HCT116 (cell line): ENCODE data around the gene SYNE3. TPM values are rescaled to one million over a fixed set of nuclear protein-coding genes. Genes with fewer than 3 reads are reported as not detected.

Experiments
- ATAC-seq: fragments of 200-7000 bp; cut with Tn5 transposase; 2 replicates; pipeline ENCODE4 v1.9.1; 2020; ENCODE audit warnings: mild to moderate bottlenecking, moderate library complexity
- BruUV-seq: library from RNA; stranded (reverse); fragments of 400-500 nt; replicated peaks from 2 replicates; lab custom pipeline; 2021; lab: Mats Ljungman, UMichigan
- CTCF ChIA-PET: fragments of 300-600 bp; sonication (Branson Sonifier 250); formaldehyde crosslinking; loops from one replicate; lab custom pipeline; 2021; ENCODE audit warnings: antibody characterized with exemption; lab: Charles Lee
- POLR2A ChIA-PET: fragments of 300-600, 350-600 bp; sonication (Branson Sonifier 250); formaldehyde crosslinking; loops from one replicate; lab custom pipeline; 2021; ENCODE audit warnings: antibody characterized with exemption; lab: Charles Lee
- RAD21 ChIA-PET, 2 experiments: fragments of 300-600 bp; sonication (Branson Sonifier 250); formaldehyde crosslinking; loops; one replicate each; lab custom pipeline; 2023; ENCODE audit warnings: low total read pairs in 2 of 2; ENCODE audit not compliant: uncharacterized antibody in 2 of 2, unreplicated experiment in 2 of 2, low non-redundant PET in 1 of 2; lab: Charles Lee
- DNase-seq: peaks from one replicate; pipeline ENCODE4 v3.0.0-alpha.2; 2010; ENCODE audit warnings: low read depth, low spot score
- H2AFZ ChIP-seq: fragments of 200-600 bp; shearing (Covaris generic), sonication (generic); 2 replicates; pipeline ENCODE4 v1.6.1; 2017; ENCODE audit warnings: low read depth, mixed run types, mixed read lengths, antibody characterized with exemption, low read length; ENCODE audit not compliant: poor library complexity, severe bottlenecking
- H3K27ac ChIP-seq: 2 replicates; pipeline ENCODE4 v1.5.1; 2012; ENCODE audit warnings: low read depth, low read length
- H3K27me3 ChIP-seq: fragments of 200-600 bp; sonication (generic); 2 replicates; pipeline ENCODE4 v1.6.1; 2016; ENCODE audit warnings: mixed run types, low read length, mixed read lengths; ENCODE audit not compliant: insufficient read depth
- H3K36me3 ChIP-seq, 2 experiments: fragments of 200-500 bp in 1 of 2; fragments of 200-600 bp in 1 of 2; sonication (Bioruptor generic) in 1 of 2; sonication (generic) in 1 of 2; 2 replicates each; pipeline versions ENCODE4 v1.5.1 to v1.6.1; 2014 to 2016; ENCODE audit warnings: low read length in 2 of 2, inconsistent platforms in 1 of 2, mixed read lengths in 1 of 2, mixed run types in 1 of 2; ENCODE audit not compliant: insufficient read depth in 2 of 2, control insufficient read depth in 1 of 2
- H3K4me1 ChIP-seq, 2 experiments: fragments of 200-600 bp in 1 of 2; sonication (generic) in 1 of 2; 2 replicates each; pipeline versions ENCODE4 v1.5.1 to v1.6.1; 2012 to 2017; ENCODE audit warnings: low read length in 2 of 2, inconsistent platforms in 1 of 2, mild to moderate bottlenecking in 1 of 2, mixed read lengths in 1 of 2, mixed run types in 1 of 2, moderate library complexity in 1 of 2; ENCODE audit not compliant: insufficient read depth in 2 of 2, control insufficient read depth in 1 of 2
- H3K4me2 ChIP-seq: fragments of 200-600 bp; sonication (generic); 2 replicates; pipeline ENCODE4 v1.6.1; 2017; ENCODE audit warnings: mixed run types, low read length, mixed read lengths
- H3K4me3 ChIP-seq, 2 experiments: fragments of 200-600 bp in 1 of 2; sonication (generic) in 1 of 2; replicated peaks in 1 of 2; 2 replicates each; pipeline ENCODE4 v1.5.1; 2011 to 2016; ENCODE audit warnings: low read length in 2 of 2, control low read depth in 1 of 2, low read depth in 1 of 2, mild to moderate bottlenecking in 1 of 2, mixed read lengths in 1 of 2, mixed run types in 1 of 2
- H3K79me2 ChIP-seq: fragments of 200-600 bp; sonication (generic); 2 replicates; pipeline ENCODE4 v1.6.1; 2017; ENCODE audit warnings: mild to moderate bottlenecking, mixed run types, low read length, moderate library complexity, mixed read lengths; ENCODE audit not compliant: insufficient read depth
- H3K9ac ChIP-seq: fragments of 200-600 bp; sonication (generic); 2 replicates; pipeline ENCODE4 v1.6.1; 2016; ENCODE audit warnings: low read length, mixed read lengths
- H3K9me2 ChIP-seq: fragments of 200-600 bp; sonication (generic), shearing (Covaris generic); 2 replicates; pipeline ENCODE4 v1.6.1; 2017; ENCODE audit warnings: mixed run types, mild to moderate bottlenecking, moderate library complexity; ENCODE audit not compliant: insufficient read depth
- H3K9me3 ChIP-seq, 2 experiments: fragments of 200-500 bp in 1 of 2; fragments of 200-600 bp in 1 of 2; sonication (Bioruptor generic) in 1 of 2; sonication (generic) in 1 of 2; 2 replicates each; pipeline ENCODE4 v1.6.1; 2014 to 2017; ENCODE audit warnings: low read length in 2 of 2, mixed read lengths in 2 of 2, inconsistent platforms in 1 of 2, low read depth in 1 of 2, mild to moderate bottlenecking in 1 of 2, mixed run types in 1 of 2, moderate library complexity in 1 of 2; ENCODE audit not compliant: control insufficient read depth in 1 of 2, insufficient read depth in 1 of 2
- H4K20me1 ChIP-seq: fragments of 200-600 bp; sonication (generic), shearing (Covaris generic); 2 replicates; pipeline ENCODE4 v1.6.1; 2017; ENCODE audit warnings: mixed run types, mild to moderate bottlenecking, moderate library complexity; ENCODE audit not compliant: insufficient read depth
- EGR1 ChIP-seq: IDR thresholded peaks from 2 replicates; pipeline ENCODE4 v1.6.1; 2012; ENCODE audit warnings: low read depth
- EZH2 ChIP-seq: fragments of 200-600 bp; sonication (generic); IDR thresholded peaks from 2 replicates; pipeline ENCODE4 v1.6.1; 2017; ENCODE audit warnings: antibody characterized with exemption, mixed run types
- FOSL1 ChIP-seq: IDR thresholded peaks from 2 replicates; pipeline ENCODE4 v1.6.1; 2012; ENCODE audit warnings: low read depth
- JUND ChIP-seq: IDR thresholded peaks from 2 replicates; pipeline ENCODE4 v1.6.1; 2012
- POLR2AphosphoS5 ChIP-seq: IDR thresholded peaks from 2 replicates; pipeline ENCODE4 v1.6.1; 2011; ENCODE audit warnings: mild to moderate bottlenecking, low read depth, low read length, moderate library complexity
- REST ChIP-seq: IDR thresholded peaks from 2 replicates; pipeline ENCODE4 v1.6.1; 2012; ENCODE audit warnings: low read depth
- SP1 ChIP-seq: IDR thresholded peaks from 2 replicates; pipeline ENCODE4 v1.6.1; 2012; ENCODE audit warnings: low read depth
- TCF7L2 ChIP-seq: IDR thresholded peaks from 2 replicates; pipeline ENCODE4 v1.7.0; 2011; ENCODE audit warnings: borderline replicate concordance, inconsistent platforms; ENCODE audit not compliant: insufficient read depth, insufficient read length; ENCODE audit errors: extremely low read depth
- ZBTB33 ChIP-seq: IDR thresholded peaks from 2 replicates; pipeline ENCODE4 v1.6.1; 2011; ENCODE audit warnings: mild to moderate bottlenecking, low read length, moderate library complexity; ENCODE audit not compliant: insufficient replicate concordance; ENCODE audit errors: extremely low read depth
- ZFX ChIP-seq: fragments of 450-650 bp; IDR thresholded peaks from 2 replicates; pipeline ENCODE4 v1.6.1; 2017
- intact Hi-C: fragments of 100-400 bp; cut with micrococcal nuclease; formaldehyde crosslinking; loops from 2 replicates; pipeline ENCODE4 v1.10.0; 2022
- total RNA-seq: library from RNA; stranded (reverse); gene quantifications from one replicate; pipeline ENCODE4 v1.2.1, GENCODE V29; 2021; ENCODE audit not compliant: unreplicated experiment

The SYNE3 gene
- total RNA-seq, 1 experiment from 2014 or later = 3.6 TPM

GRCh38 chr14:95483309-95484165, 32.9 kb downstream of the SYNE3 start:
- ChIA-PET POLR2A (interaction anchor here (0.6 kb wide), 1 partner anchor 10 kb away, joined by 3 read pairs; no protein-coding TSS in a partner anchor), RAD21 (no interaction called here), CTCF (interaction anchor here (1.1 to 2.3 kb wide), 3 partner anchors 31 to 46 kb away, joined by 3 to 7 read pairs (median 4); no protein-coding TSS in a partner anchor)
- DNase-seq (peak; percentile 46), ATAC-seq (peak; percentile 92)
- H3K9me3 ChIP-seq = no peaks in the 10 kb centered on the region
- H3K27me3 ChIP-seq = no peaks in the 10 kb centered on the region
- H3K9me2 ChIP-seq = no peaks in the 10 kb centered on the region
- peak overlapping the region in 1 of 2 experiments; percentile 38; a peak in 2 of 4 replicates for H3K4me3 ChIP-seq
- peaks cover 20 to 58% of the 10 kb centered on the region in 2 experiments for H3K4me1 ChIP-seq
- peak overlapping the region; percentile 33 for H3K9ac ChIP-seq
- H4K20me1 ChIP-seq = no peaks in the 10 kb centered on the region
- intact Hi-C loops = no loop called here
- H2AFZ ChIP-seq = no peak overlapping the region
- H3K27ac ChIP-seq = peak overlapping the region; percentile 18
- TF ChIP-seq TCF7L2 (no peak), SP1 (peak; percentile 77), ZBTB33 (no peak), JUND (peak; percentile 95), EGR1 (peak; percentile 59), EZH2 (no peak), ZFX (no peak), FOSL1 (peak; percentile 96), REST (no peak), POLR2AphosphoS5 (peak; percentile 38; the same call in 1 of the 2 replicates)
- no peaks in the 10 kb centered on the region for H3K36me3 ChIP-seq
- BruUV-seq = no TSS peak
- peak overlapping the region; percentile 78 for H3K4me2 ChIP-seq
- H3K79me2 ChIP-seq = no peaks in the 10 kb centered on the region
